HG02588 (cell line): ENCODE results near the gene MRPL36.
"Not testable (repeated sequence)": the region's sequence is repeated elsewhere in the genome, so short reads cannot be mapped to it uniquely, and the experiment has no call there.

Experiments used
- ATAC-seq: cut with Tn5 transposase; IDR thresholded peaks from one replicate; pipeline ENCODE4 v1.9.1; 2021; ENCODE audit warnings: mild to moderate bottlenecking, moderate library complexity; ENCODE audit not compliant: unreplicated experiment

Gene MRPL36

GRCh38 chr5:1797103-1797800, 2.4 kb downstream of the MRPL36 start:
- no peak for ATAC-seq

GRCh38 chr5:1796371-1797102, 3.1 kb downstream of the MRPL36 start:
- ATAC-seq = no peak

- ATAC-seq = no peak
Measured at GRCh38 chr5:1795931-1796330, 3.7 kb downstream of the MRPL36 start.

- ATAC-seq = no peak
Measured at GRCh38 chr5:1795506-1795905, 4.1 kb downstream of the MRPL36 start.

GRCh38 chr5:1794901-1795290, 4.7 kb downstream of the MRPL36 start:
- no peak for ATAC-seq

GRCh38 chr5:1793966-1794900, 5.4 kb downstream of the MRPL36 start:
- no peak for ATAC-seq

DNA sequence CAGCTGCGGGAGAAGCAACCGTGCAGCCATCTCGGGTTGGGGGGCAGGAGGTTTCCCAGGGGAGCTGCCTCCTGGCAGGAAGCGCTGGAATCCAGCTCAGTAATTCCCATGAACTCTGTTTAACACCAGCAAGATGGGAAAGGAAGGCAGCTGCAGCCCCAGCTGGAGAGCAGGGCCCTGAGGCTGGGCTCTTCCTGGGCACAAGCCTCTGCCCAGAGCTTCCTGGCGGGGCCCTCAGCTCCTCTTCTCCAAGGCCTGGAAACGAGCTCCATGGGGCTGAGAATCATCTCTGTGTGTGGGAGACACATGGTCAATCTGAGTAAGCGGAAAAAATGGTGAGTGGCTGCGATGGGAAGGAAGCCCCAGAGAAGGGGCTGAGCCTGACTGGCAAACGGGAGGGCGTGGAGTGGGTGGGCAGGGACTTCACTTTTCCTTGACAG, 6.3 kb downstream of the MRPL36 start:
- ATAC-seq = no peak

- peak; percentile 97 for ATAC-seq
Measured at GRCh38 chr5:1792842-1793266, 6.8 kb downstream of the MRPL36 start.

DNA sequence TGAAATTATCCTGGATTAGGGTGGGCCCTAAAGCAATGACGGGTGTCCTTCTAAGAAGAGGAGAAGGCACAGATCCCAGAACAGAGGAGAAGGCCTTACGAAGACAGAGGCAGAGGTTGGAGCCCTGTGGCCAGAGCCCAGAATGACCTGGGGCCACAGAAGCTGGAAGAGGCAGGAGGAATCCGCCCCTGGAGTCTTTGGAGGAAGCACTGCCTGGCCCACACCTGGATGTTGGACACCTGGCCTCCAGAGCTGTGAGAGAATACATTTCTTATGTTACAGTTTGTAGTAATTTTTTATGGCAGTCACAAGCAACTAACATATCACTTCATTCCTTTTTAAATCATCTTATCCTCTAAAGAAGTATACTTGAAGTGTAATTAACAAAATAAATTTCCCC, 8.5 kb downstream of the MRPL36 start:
- no peak for ATAC-seq

GRCh38 chr5:1789834-1790471, 9.7 kb downstream of the MRPL36 start:
- ATAC-seq = no peak

GRCh38 chr5:1789438-1789833, 10.2 kb downstream of the MRPL36 start:
- ATAC-seq = not testable (repeated sequence)

DNA sequence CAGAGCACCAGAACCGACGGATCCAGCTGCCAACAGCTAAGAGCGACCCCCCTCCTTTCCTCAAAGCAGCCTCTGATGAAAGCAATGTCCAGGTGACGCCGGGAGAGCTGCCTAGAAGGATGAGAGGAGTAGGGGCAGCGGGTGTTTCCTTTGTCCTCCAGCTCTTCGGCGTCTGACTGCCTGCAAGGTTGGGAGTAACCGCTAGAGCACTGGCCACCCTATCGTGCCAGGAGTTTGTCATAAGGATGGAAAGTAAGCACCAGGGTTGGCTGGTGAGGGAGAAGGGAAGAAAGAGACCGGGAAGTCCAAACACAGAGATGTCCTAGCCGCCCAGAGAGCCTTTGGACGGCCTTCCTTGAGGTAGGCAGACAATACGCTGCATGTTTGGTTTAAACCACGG, 10.8 kb downstream of the MRPL36 start:
- ATAC-seq = no peak

- no peak for ATAC-seq
Measured at GRCh38 chr5:1788200-1788599, 11.4 kb downstream of the MRPL36 start.

DNA sequence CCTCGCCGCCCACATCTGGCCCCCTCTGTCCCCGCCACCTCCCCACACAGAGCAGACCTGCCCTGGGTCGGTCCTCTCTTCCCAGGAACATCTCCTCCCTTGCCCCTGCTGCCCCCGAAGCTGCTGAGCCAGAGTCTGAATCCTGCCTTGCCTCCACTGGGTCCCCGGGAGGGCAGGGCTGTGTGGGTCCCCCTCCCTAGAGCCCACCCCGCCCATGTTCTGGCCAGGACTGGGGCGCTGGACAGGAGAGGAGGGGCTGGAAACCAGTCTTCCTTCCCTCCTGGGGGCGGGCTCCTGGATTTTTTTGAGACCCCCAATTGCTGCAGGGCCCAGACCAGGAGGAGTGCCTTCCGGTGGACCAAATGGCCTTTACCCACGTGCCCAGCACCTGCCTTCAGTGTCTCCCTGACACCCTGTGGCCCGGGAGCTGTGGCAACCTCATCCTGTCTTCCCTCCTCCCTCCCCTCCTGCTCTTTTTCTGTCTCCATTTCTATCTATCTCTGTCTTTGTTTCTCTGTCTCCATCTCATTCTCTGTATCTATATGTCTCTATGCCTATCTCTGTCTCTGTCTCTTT, 12.1 kb downstream of the MRPL36 start:
- ATAC-seq = no peak

DNA sequence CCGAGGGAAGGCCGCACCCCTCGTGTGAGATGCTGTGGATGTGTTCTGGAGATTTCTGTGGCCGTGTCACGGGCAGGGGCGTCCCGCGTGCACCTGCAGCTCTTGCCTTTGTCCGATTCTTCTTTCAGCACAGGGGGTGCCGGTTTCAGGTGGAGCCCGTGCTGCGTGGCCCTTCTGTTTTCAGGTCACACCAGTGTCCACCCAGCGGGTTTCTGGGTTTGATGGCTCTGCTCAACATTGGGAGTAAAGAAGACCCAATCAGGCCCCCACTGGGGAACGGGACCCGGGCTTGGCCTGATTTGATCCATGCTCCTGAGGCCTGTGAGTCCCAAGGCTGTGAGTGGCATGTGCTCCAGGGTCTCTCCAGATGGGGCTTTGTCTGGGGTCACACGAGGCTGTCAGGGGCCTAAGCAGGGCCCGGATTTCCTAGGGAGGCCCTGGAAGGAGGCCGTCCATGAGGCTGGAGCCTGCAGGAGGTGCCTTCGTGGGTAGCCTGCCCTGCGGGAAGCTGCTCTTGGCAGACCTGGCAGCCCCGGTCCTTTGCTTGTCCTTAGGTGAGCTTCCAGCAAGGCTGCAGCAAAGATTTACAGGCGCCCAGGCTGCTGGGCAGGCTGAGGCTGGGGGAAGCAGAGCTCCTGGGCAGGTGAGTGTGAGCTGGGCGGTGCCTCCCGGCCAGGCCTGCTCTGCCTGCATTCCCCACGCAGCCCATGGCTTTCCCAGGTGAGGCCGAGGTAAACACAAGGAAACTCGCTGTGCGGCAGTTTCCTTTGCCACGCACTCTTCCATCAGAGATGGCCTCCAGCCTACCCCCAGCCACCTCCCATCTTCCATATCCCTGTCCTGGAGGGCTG, 12.8 kb downstream of the MRPL36 start:
- no peak for ATAC-seq

- ATAC-seq = no peak
Measured at GRCh38 chr5:1785984-1786383, 13.7 kb downstream of the MRPL36 start.

GRCh38 chr5:1785062-1785461, 14.6 kb downstream of the MRPL36 start:
- ATAC-seq = no peak

- ATAC-seq = no peak
Measured at GRCh38 chr5:1784197-1785050, 15.2 kb downstream of the MRPL36 start.

DNA sequence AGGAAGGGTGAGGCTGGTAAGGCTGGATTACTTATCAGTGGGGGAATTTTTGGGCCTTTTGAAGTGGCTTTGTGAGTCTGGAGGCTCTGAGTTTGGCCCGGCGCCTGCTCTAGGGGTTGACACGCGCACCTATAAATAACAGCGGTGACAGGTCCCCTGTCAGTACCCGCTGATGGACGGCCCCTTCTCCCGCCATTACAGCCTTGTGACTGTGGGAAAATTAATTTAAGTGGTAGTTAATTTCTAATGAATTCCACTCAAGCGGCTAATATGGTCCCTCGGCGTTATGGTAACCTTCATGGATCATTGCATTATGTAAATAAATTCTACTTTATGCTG, 16.5 kb downstream of the MRPL36 start:
- ATAC-seq = peak; percentile 79
